Left cardiac atrium (tissue), 4 donors: ENCODE data around the gene ZNF219. TPM values are rescaled to one million over a fixed set of nuclear protein-coding genes. Genes with fewer than 3 reads are reported as not detected.

Source experiments
- ATAC-seq, 2 donors: fragments of 200-7000 bp; cut with Tn5 transposase; one replicate each; pipeline ENCODE4 v1.9.1; 2020; ENCODE audit warnings: mild to moderate bottlenecking in 2 of 2, moderate library complexity in 2 of 2
- DNase-seq: peaks from one replicate; pipeline ENCODE4 v3.0.0-alpha.2; 2020
- intact Hi-C, 2 donors: fragments of 100-400 bp; cut with DNase I; formaldehyde crosslinking; loops; one replicate each; pipeline versions ENCODE4 v1.14.1 to v1.15.1; 2022 to 2023
- total RNA-seq, 2 donors: library from RNA; stranded (reverse); fragmentation: NEBNext Ultra II Directional; extraction: Animal tissue kit (Norgen Biotek cat#: 25700); gene quantifications; one replicate each; pipeline ENCODE4 v1.2.1, GENCODE V29; 2021
- donor health status: DM: no; HTN: yes; CAD: no.
- donor health status: DM: no; HTN: yes; CAD: no; lungs with severe emphysema.
- donor health status: DM: yes; HTN: yes; CAD: no.
- donor health status: Dilated cardiomyopathy.

The ZNF219 gene
- total RNA-seq, 2 donors from 2014 or later = 38.3 to 44.4 TPM

- DNase-seq (peak; percentile 97), ATAC-seq (peak; percentile 93 to 96)
- intact Hi-C loops = loop anchor here in 1 of 2 donors (2.0 kb wide), 1 partner anchor 35 kb away; no protein-coding TSS in a partner anchor
Observed at GRCh38 chr14:21103710-21104447, 5.4 kb upstream of the ZNF219 start.

- intact Hi-C loops = no loop called here
- no peak for ATAC-seq
Observed at GRCh38 chr14:21103411-21103709, 4.9 kb upstream of the ZNF219 start.

GRCh38 chr14:21102521-21103410 lies 4.3 kb upstream of the ZNF219 start:
- no peak for ATAC-seq
- intact Hi-C loops = no loop called here
- no peak for DNase-seq

More at GRCh38 chr14:21103411-21103709, 4.9 kb upstream of the ZNF219 start:
- no peak for DNase-seq

- ATAC-seq (no peak), DNase-seq (no peak)
- intact Hi-C loops = no loop called here
Observed at GRCh38 chr14:21101802-21102413, 3.5 kb upstream of the ZNF219 start.

- intact Hi-C loops = no loop called here
- no peak for ATAC-seq
Observed at GRCh38 chr14:21100931-21101330, 2.5 kb upstream of the ZNF219 start, which contains the start of gene TMEM253. TMEM253 (plus strand) TSS chr14:21101066; CDS start chr14:21101344, 278 bp downstream.

GRCh38 chr14:21099596-21099985 lies 1.1 kb upstream of the ZNF219 start:
- intact Hi-C loops = no loop called here
- ATAC-seq (no peak), DNase-seq (no peak)

More at GRCh38 chr14:21100931-21101330, 2.5 kb upstream of the ZNF219 start, which contains the start of gene TMEM253:
- no peak for DNase-seq

GRCh38 chr14:21098892-21099595 lies 589 bp upstream of the ZNF219 start:
- ATAC-seq (no peak), DNase-seq (no peak)
- intact Hi-C loops = no loop called here

- intact Hi-C loops = no loop called here
- ATAC-seq (peak in 1 of 2 donors; percentile 20), DNase-seq (no peak)
Observed at GRCh38 chr14:21097636-21098075, 799 bp downstream of the ZNF219 start.

- intact Hi-C loops = no loop called here
- ATAC-seq = no peak
- no peak for DNase-seq
Observed at GRCh38 chr14:21096978-21097635, 1.3 kb downstream of the ZNF219 start.

- ATAC-seq (no peak), DNase-seq (no peak)
- intact Hi-C loops = no loop called here
Observed at GRCh38 chr14:21096438-21096837, 2.0 kb downstream of the ZNF219 start.

GRCh38 chr14:21095430-21096205 lies 2.8 kb downstream of the ZNF219 start:
- no peak for DNase-seq
- intact Hi-C loops = no loop called here
- ATAC-seq = no peak

GRCh38 chr14:21093769-21094681 lies 4.4 kb downstream of the ZNF219 start:
- intact Hi-C loops = loop anchor here (5.0 kb wide), 1 partner anchor 77 kb away; no protein-coding TSS in a partner anchor
- ATAC-seq (no peak), DNase-seq (no peak)

- DNase-seq = no peak
- peak in 1 of 2 donors; percentile 1 for ATAC-seq
- intact Hi-C loops = loop anchor here (5.0 kb wide), 1 partner anchor 76 kb away; no protein-coding TSS in a partner anchor
Observed at GRCh38 chr14:21093018-21093417, 5.4 kb downstream of the ZNF219 start.

GRCh38 chr14:21092273-21093011 lies 6.0 kb downstream of the ZNF219 start:
- DNase-seq = peak; percentile 87
- peak; percentile 72 to 76 for ATAC-seq
- intact Hi-C loops = loop anchor here (5.0 kb wide), 1 partner anchor 75 kb away; no protein-coding TSS in a partner anchor

- intact Hi-C loops = loop anchor here (5.0 kb wide), 1 partner anchor 75 kb away; no protein-coding TSS in a partner anchor
- DNase-seq (no peak), ATAC-seq (peak; percentile 2 to 3)
Observed at GRCh38 chr14:21091821-21092272, 6.6 kb downstream of the ZNF219 start.
